ENCODE measurements around the gene GABRG3.

- TF ChIP-seq, protein P1, sequence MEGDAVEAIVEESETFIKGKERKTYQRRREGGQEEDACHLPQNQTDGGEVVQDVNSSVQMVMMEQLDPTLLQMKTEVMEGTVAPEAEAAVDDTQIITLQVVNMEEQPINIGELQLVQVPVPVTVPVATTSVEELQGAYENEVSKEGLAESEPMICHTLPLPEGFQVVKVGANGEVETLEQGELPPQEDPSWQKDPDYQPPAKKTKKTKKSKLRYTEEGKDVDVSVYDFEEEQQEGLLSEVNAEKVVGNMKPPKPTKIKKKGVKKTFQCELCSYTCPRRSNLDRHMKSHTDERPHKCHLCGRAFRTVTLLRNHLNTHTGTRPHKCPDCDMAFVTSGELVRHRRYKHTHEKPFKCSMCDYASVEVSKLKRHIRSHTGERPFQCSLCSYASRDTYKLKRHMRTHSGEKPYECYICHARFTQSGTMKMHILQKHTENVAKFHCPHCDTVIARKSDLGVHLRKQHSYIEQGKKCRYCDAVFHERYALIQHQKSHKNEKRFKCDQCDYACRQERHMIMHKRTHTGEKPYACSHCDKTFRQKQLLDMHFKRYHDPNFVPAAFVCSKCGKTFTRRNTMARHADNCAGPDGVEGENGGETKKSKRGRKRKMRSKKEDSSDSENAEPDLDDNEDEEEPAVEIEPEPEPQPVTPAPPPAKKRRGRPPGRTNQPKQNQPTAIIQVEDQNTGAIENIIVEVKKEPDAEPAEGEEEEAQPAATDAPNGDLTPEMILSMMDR (IDR thresholded peaks at IDR 0.05; ENCODE audit: insufficient read depth, low read length, poor library complexity, severe bottlenecking) = no peak
- TF ChIP-seq EZH2phosphoT487 (conservative IDR thresholded peaks at IDR 0.05; ENCODE audit: low read length) = no peak
Observed at GRCh38 chr15:27485265-27485664, 514.3 kb downstream of the GABRG3 start.
